NCI-H146 (cell line): Measurements from ENCODE around the gene BNC2.

Source experiments
- DNase-seq: peaks from one replicate; lab custom pipeline; 2025; lab: John Stamatoyannopoulos, UW

BNC2 gene

DNA sequence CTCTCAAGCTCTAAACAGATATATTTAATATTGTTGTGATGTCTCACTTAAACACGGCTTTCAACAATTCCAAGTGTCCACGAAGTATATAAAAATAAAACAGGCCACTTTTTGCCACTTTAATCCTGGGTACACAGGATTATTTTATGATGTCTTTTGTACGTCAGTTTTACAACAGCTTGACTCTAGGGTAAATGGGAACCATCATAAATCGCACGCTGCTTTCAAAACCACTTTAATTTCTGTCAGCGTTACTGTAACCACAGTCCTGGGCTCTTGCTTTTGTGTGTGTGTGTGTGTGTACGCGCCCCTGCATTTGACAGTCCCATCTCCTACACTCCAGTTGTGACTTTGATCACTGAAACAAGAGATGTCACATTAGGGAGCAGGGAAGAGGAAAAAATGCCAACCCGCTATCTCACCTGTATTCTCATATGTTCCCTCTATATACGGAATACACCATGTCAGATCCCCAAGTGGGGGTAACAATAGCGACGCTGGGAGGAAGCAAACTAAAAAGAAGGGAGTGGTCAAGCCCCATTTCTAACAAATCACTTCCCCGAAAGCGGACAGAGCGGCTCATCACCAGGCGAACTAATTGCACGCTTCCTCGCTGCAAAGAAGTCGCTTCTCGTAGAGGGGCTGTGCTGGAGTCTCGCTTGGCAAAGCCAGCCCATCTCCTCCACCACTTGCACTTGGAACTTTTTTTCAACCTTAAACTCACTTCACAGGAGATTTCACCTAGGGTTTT is 1.2 kb downstream of the BNC2 start:
- DNase-seq: peak; percentile 2

GRCh38 chr9:16868701-16869100 is 1.8 kb downstream of the BNC2 start:
- DNase-seq: no peak

- no peak for DNase-seq
Observed at GRCh38 chr9:16867576-16868311, 2.7 kb downstream of the BNC2 start.

DNA sequence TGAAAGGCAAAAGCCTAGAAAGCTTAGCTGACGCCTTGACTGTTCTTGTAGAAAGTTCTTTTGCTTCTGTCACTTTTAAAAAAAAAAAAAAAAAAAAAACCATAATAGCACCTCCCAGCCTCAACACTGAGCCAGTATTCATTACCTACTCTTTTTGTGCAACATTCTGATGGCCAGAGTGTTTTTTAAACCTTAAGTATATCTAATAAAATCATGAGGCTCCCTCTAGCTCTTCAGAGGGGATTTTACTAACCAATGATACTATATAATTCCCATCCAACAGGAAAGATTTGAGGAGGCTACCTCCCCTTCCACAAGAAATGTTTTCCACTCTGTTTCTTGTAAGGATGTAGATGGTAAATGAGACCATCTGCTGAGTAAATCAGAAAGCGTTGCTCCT is 3.9 kb downstream of the BNC2 start:
- DNase-seq: no peak

DNA sequence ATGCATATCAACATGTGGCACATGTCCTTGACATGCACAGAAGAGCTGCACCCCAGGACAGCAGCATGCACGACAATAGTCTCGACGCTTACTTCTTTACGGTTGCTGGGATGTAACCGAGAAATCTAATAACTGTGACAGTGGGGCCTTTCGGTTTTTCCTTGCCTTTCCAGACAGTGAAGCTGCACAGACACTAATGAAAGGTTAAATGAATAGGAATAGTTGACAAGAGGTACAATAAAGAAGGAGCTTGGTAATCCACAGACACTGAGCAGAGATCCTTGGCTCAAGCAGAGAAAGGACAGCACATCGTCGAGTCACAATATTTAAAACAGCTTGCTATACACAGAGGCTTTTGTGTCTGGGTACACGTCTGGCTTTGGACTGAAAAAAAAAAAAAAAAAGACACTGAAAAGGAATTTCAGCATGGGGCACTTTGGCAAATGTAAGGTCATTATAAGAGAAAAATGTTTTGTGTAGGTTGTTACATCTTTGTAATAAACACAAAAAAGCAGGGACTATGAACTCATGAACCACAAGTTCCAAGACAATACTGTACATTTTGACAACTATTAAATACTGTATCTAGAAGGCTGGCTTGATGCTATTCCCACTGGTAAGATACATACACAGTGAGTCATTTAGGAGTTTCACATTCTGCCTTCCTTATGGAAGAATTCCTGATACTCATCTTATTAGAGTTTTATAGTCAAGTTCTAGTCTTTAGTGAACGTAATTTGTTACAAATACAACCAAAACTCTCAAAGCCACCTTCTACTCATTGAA is 5.6 kb downstream of the BNC2 start:
- no peak for DNase-seq

GRCh38 chr9:16848179-16848578 is 22.3 kb downstream of the BNC2 start:
- no peak for DNase-seq

GRCh38 chr9:16846986-16847385 is 23.5 kb downstream of the BNC2 start:
- DNase-seq: no peak

GRCh38 chr9:16846367-16846766 is 24.1 kb downstream of the BNC2 start:
- no peak for DNase-seq

- no peak for DNase-seq
Observed at GRCh38 chr9:16834817-16835216, 35.7 kb downstream of the BNC2 start.

- DNase-seq: no peak
Observed at GRCh38 chr9:16833296-16833835, 37.1 kb downstream of the BNC2 start.

- no peak for DNase-seq
Observed at GRCh38 chr9:16832101-16832500, 38.4 kb downstream of the BNC2 start.

GRCh38 chr9:16830806-16831205 is 39.7 kb downstream of the BNC2 start:
- no peak for DNase-seq

DNA sequence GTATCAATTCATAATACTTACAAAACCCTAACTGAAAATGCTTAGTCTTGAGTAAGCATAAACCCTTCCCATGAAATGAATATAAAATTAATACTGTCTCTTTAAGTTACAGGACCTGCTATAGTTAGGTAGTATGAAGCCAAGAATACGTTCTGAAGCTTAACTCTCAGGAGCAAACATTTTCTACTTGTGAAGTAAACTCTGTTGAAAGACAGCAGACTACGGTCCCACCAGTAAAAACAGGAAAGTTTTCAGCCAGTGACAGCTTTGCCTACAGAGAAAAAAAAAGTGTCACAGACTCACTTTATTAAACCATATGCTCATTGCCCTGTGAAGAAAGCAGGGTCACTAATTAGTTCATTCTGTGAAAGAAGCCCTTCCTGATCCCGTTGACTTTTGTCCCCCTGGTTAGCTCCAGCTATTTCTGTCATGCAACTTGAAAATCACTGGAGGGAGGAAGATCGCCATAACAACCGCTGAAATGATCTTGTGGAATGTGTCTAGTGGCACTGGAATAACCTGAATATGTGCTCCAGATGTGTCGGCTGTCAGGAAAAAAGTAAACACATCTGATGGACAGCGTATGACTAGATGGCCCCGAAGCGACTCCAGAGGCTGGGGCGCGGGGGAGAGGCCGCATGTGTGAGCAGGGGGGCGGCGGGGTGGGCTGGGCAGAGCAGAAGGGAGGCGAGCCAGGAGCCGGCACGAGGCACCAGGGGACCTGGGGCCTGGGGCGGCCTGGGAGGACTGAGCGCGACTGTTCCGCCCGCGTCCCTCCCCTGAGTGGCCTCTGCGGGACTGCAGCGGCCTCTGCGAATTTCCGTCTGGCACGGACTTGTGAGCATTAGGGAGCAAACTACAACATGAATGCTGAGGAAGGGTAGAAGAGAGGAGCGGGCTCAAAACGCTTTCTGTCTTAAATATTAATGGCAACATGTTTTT is 41.9 kb downstream of the BNC2 start:
- no peak for DNase-seq

DNA sequence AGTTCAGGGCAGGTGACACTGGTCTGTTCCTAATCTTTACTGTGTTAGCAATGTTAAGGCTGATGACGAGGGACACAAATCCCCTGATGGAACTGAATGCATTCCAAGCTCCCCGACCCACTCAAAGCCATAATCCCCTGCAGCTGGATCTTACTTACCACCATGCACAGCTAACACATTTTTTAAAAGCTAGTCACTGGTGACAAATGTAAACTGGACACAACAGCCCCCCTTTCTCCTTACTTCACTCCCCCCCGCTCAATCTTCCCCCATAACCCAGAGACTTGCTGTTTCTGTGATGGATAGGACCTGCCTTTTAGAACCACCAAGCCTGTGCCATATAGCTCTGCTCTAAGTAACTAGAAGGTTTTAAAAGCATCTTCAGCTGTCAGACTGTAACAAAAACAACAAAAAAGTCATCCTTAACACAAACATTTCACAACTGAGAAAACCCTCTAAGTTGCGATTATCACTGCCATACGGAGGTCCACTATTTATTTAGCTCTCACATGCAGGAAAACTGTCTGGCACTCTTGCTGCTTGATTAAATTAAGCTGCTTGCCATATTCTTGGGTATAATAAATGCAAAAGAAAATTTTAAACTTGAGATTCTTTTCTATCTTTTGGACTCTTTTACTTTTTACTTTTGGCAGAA is 44.4 kb downstream of the BNC2 start:
- no peak for DNase-seq

DNA sequence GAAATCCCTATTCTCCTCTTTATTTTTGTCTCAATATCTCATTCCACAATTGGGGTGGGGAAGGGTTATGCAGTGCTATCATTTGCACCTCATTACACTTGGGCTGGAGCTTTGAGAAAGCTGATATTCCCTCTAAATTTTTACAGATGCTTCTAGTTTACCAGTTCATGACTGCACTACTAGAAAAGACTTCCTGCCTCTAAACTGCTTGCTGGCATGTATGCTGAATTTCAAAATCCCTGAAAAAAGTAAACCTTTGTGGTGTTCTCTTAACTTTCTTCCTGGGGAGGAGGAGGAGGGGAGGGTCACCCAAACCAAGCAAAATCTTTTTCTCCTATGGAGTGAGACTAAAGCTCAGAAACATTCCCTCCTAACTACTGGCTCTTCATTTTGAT is 45.1 kb downstream of the BNC2 start:
- no peak for DNase-seq

- DNase-seq: peak; percentile 10
Observed at GRCh38 chr9:16824545-16825330, 45.7 kb downstream of the BNC2 start.

DNA sequence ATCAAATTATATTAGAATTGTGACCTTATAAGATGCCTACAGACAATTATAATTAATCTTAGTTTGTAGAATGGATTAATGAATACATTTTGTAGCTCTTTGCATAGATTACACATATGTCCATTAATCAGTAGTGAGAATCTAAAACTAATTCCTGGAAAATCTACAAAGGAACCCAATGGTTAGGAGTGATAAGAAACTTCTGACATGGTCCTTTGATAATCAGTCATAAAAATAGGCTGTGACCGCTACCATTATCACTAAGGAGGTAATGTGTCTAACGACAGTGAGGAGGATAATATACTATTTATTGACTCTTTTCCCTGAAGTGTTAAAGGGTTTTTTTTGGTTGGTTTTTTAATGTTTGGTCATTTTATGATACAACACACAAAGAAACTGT is 46.6 kb downstream of the BNC2 start:
- no peak for DNase-seq

DNA sequence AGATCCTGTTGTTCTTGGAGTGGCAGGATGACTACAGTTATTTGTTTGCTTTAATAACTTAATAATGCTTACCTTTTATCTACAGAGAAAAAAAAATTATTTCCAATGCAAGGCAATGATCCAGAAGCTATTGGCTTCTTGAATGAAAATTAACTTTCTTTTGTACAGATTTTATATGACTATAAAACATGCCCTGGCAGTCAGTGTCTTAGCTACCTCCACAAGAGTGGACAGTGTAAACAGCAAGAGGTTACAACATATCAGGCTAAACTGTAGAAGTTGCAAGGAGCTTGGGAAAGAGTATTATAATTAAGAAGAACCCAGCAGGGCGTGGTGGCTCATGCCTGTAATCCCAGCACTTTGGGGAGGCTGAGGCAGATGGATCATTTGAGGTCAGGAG is 49.1 kb downstream of the BNC2 start:
- DNase-seq: no peak

- no peak for DNase-seq
Observed at GRCh38 chr9:16817514-16817913, 53.0 kb downstream of the BNC2 start.

DNA sequence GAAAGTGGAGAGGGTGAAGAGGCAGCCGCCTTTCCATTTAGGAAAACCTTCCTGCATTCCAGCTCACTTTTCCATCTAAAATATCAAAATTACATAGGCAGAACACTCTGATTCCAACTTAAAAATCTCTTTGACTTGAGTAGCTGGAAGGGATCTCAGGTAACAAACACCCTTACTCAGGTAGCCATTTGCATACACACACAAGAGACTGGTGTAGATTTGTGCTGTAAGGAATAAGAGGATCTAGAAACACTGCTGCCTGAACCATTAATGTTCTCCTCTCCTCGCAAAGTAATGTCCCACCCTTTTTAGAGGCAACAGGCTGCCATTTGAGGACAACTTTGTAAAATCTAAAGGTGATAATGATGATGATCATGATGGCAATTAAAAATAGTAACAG is 53.5 kb downstream of the BNC2 start:
- DNase-seq: no peak
